WTC11 (cell line): ENCODE results near the gene NR4A3. TPM values are rescaled to one million over a fixed set of nuclear protein-coding genes. Genes with fewer than 3 reads are reported as not detected.
A peak's percentile ranks its signal among the peaks of the same experiment; 100 is the strongest.

Experiments
- ATAC-seq: fragments of 200-7000 bp; cut with Tn5 transposase; 2 replicates; pipeline ENCODE4 v1.10.0; 2021; ENCODE audit warnings: mild to moderate bottlenecking, moderate library complexity
- CTCF ChIA-PET: fragments of 300-600 bp; sonication (Branson Sonifier 250); formaldehyde crosslinking; loops from one replicate; lab custom pipeline; 2021; ENCODE audit warnings: antibody characterized with exemption; lab: Charles Lee
- POLR2A ChIA-PET: fragments of 350-600 bp; sonication (Branson Sonifier 250); formaldehyde crosslinking; loops from one replicate; lab custom pipeline; 2021; ENCODE audit warnings: antibody characterized with exemption; lab: Charles Lee
- DNase-seq: peaks from one replicate; pipeline ENCODE4 v3.0.0; 2021; ENCODE audit warnings: low spot score
- H3K27ac Mint-ChIP-seq: 2 replicates; pipeline ENCODE4 v1.8.0; 2021; ENCODE audit warnings: mixed read lengths
- H3K27me3 Mint-ChIP-seq: 2 replicates; pipeline ENCODE4 v1.8.0; 2021; ENCODE audit warnings: low read depth, mild to moderate bottlenecking, moderate library complexity, mixed read lengths
- H3K36me3 Mint-ChIP-seq: 2 replicates; pipeline ENCODE4 v1.8.0; 2021; ENCODE audit warnings: mixed read lengths
- H3K4me1 Mint-ChIP-seq: 2 replicates; pipeline ENCODE4 v1.8.0; 2022; ENCODE audit warnings: mixed read lengths
- H3K4me3 Mint-ChIP-seq: 2 replicates; pipeline ENCODE4 v1.8.0; 2021; ENCODE audit warnings: mild to moderate bottlenecking, moderate library complexity, mixed read lengths
- H3K9me3 Mint-ChIP-seq: 2 replicates; pipeline ENCODE4 v1.8.0; 2021; ENCODE audit warnings: mixed read lengths
- E2F5 ChIP-seq: sonication (generic); formaldehyde crosslinking; IDR thresholded peaks from 2 replicates; pipeline ENCODE4 v1.8.1; 2022; ENCODE audit warnings: mild to moderate bottlenecking, moderate library complexity, missing genetic modification reagents
- ETV6 ChIP-seq: sonication (generic); formaldehyde crosslinking; IDR thresholded peaks from 2 replicates; pipeline ENCODE4 v1.8.1; 2022; ENCODE audit warnings: mild to moderate bottlenecking, missing genetic modification reagents
- FOXP4 ChIP-seq: sonication (generic); formaldehyde crosslinking; IDR thresholded peaks from 2 replicates; pipeline ENCODE4 v1.8.0; 2022; ENCODE audit warnings: mild to moderate bottlenecking, missing genetic modification reagents
- MAX ChIP-seq: sonication (generic); formaldehyde crosslinking; IDR thresholded peaks from 2 replicates; pipeline ENCODE4 v1.8.0; 2022; ENCODE audit warnings: mild to moderate bottlenecking, missing genetic modification reagents
- MXD4 ChIP-seq: fragments of 250-450 bp; sonication (Bioruptor Pico); IDR thresholded peaks from 2 replicates; pipeline ENCODE4 v1.8.0; 2021; ENCODE audit warnings: mild to moderate bottlenecking, moderate library complexity, borderline replicate concordance
- MYBL2 ChIP-seq: sonication (generic); formaldehyde crosslinking; IDR thresholded peaks from 2 replicates; pipeline ENCODE4 v1.8.1; 2023; ENCODE audit warnings: mild to moderate bottlenecking, moderate library complexity, missing genetic modification reagents
- NR1H2 ChIP-seq: sonication (generic); formaldehyde crosslinking; IDR thresholded peaks from 2 replicates; pipeline ENCODE4 v1.9.0; 2021; ENCODE audit warnings: mild to moderate bottlenecking, moderate library complexity, missing genetic modification reagents
- OVOL2 ChIP-seq: fragments of 250-450 bp; sonication (Bioruptor Pico); IDR thresholded peaks from 2 replicates; pipeline ENCODE4 v1.9.0; 2021; ENCODE audit warnings: mild to moderate bottlenecking, borderline replicate concordance
- RELA ChIP-seq: sonication (generic); formaldehyde crosslinking; IDR thresholded peaks from 2 replicates; pipeline ENCODE4 v1.8.1; 2022; ENCODE audit warnings: missing genetic modification reagents, mild to moderate bottlenecking, borderline replicate concordance
- ZBTB43 ChIP-seq: sonication (generic); formaldehyde crosslinking; IDR thresholded peaks from 2 replicates; pipeline ENCODE4 v1.8.1; 2023; ENCODE audit warnings: mild to moderate bottlenecking, missing genetic modification reagents
- ZNF121 ChIP-seq: sonication (generic); formaldehyde crosslinking; IDR thresholded peaks from 2 replicates; pipeline ENCODE4 v1.8.0; 2023; ENCODE audit warnings: missing genetic modification reagents
- ZNF219 ChIP-seq: sonication (generic); formaldehyde crosslinking; IDR thresholded peaks from 2 replicates; pipeline ENCODE4 v1.8.0; 2023; ENCODE audit warnings: missing genetic modification reagents, mild to moderate bottlenecking, borderline replicate concordance
- ZNF281 ChIP-seq: sonication (generic); formaldehyde crosslinking; IDR thresholded peaks from 2 replicates; pipeline ENCODE4 v1.8.0; 2023; ENCODE audit warnings: mild to moderate bottlenecking, missing genetic modification reagents
- total RNA-seq: library from RNA; stranded (reverse); gene quantifications from 3 replicates; pipeline ENCODE4 v1.2.3, GENCODE V29; 2021
- TF ChIP-seq, protein P1 (sequence below): sonication (generic); formaldehyde crosslinking; IDR thresholded peaks from 2 replicates; pipeline ENCODE4 v1.8.1; 2023; ENCODE audit warnings: mild to moderate bottlenecking, missing genetic modification reagents, borderline replicate concordance
- TF ChIP-seq, protein P2 (sequence below): sonication (generic); formaldehyde crosslinking; IDR thresholded peaks from 2 replicates; pipeline ENCODE4 v1.8.1; 2022; ENCODE audit warnings: missing genetic modification reagents, borderline replicate concordance
- TF ChIP-seq, protein P3 (sequence below): sonication (generic); formaldehyde crosslinking; conservative IDR thresholded peaks from 2 replicates; pipeline ENCODE4 v1.8.1; 2022; ENCODE audit warnings: mild to moderate bottlenecking, missing genetic modification reagents

Gene NR4A3
- total RNA-seq, 1 experiment from 2014 or later: 0.57 TPM

DNA sequence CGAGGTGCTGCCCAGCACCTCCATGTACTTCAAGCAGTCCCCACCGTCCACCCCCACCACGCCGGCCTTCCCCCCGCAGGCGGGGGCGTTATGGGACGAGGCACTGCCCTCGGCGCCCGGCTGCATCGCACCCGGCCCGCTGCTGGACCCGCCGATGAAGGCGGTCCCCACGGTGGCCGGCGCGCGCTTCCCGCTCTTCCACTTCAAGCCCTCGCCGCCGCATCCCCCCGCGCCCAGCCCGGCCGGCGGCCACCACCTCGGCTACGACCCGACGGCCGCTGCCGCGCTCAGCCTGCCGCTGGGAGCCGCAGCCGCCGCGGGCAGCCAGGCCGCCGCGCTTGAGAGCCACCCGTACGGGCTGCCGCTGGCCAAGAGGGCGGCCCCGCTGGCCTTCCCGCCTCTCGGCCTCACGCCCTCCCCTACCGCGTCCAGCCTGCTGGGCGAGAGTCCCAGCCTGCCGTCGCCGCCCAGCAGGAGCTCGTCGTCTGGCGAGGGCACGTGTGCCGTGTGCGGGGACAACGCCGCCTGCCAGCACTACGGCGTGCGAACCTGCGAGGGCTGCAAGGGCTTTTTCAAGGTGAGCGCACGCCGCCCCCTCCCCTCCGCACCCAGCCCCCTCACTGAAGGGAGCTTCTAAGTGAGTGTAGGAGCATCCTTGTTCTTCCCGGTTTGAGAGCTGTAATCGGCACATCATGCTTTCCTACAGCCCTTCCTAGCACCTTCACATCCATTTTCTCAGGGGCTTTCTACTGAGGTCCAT is 6.9 kb downstream of the NR4A3 start (continued):
- TF ChIP-seq ZNF281 (CRISPR knock-in tag) (peak; percentile 97), FOXP4 (CRISPR knock-in tag) (peak; percentile 98), NR1H2 (CRISPR knock-in tag) (peak; percentile 59; the same call in 1 of the 2 replicates), MAX (CRISPR knock-in tag) (peak; percentile 99), ZNF219 (CRISPR knock-in tag) (peak; percentile 96), OVOL2 (CRISPR knock-in tag) (no peak), ZBTB43 (CRISPR knock-in tag) (peak; percentile 97), ZNF121 (CRISPR knock-in tag) (peak; percentile 78; the same call in 1 of the 2 replicates), MYBL2 (CRISPR knock-in tag) (peak; percentile 95; the same call in 1 of the 2 replicates), MXD4 (no peak)
- TF ChIP-seq, protein P1, sequence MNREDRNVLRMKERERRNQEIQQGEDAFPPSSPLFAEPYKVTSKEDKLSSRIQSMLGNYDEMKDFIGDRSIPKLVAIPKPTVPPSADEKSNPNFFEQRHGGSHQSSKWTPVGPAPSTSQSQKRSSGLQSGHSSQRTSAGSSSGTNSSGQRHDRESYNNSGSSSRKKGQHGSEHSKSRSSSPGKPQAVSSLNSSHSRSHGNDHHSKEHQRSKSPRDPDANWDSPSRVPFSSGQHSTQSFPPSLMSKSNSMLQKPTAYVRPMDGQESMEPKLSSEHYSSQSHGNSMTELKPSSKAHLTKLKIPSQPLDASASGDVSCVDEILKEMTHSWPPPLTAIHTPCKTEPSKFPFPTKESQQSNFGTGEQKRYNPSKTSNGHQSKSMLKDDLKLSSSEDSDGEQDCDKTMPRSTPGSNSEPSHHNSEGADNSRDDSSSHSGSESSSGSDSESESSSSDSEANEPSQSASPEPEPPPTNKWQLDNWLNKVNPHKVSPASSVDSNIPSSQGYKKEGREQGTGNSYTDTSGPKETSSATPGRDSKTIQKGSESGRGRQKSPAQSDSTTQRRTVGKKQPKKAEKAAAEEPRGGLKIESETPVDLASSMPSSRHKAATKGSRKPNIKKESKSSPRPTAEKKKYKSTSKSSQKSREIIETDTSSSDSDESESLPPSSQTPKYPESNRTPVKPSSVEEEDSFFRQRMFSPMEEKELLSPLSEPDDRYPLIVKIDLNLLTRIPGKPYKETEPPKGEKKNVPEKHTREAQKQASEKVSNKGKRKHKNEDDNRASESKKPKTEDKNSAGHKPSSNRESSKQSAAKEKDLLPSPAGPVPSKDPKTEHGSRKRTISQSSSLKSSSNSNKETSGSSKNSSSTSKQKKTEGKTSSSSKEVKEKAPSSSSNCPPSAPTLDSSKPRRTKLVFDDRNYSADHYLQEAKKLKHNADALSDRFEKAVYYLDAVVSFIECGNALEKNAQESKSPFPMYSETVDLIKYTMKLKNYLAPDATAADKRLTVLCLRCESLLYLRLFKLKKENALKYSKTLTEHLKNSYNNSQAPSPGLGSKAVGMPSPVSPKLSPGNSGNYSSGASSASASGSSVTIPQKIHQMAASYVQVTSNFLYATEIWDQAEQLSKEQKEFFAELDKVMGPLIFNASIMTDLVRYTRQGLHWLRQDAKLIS (CRISPR knock-in tag): no peak; the same call in 1 of the 2 replicates

DNA sequence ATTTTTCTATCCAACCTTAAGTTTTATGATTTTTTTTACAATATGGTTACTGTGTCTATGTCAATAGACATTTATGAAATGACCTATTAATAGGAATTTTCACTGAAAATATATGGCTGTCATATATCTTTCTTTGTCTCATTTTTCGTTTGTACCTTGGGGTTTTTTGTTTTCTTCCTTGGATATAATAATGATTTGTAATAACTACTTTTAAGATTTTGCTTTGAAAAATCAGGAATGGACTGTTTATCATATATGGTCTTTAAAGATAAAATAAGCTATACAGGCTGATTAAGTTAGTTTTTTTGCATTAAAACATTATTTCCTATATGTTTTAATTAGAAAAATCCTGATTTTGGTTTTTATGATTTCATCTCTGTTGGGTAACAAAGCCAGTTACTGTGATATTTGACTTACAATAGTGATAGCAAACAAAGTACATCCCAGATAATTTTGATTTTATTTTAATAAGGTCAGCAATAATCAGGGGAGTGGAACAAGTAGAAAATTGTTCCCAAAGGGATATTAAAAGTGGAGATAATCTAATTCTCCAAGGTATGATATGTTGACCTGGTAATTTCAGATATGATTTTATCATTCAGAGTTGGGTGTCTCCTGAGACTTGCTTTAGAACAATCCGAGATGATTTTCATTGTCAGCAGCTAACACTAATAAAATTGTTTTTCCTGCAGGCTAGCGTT is 10.3 kb downstream of the NR4A3 start:
- Mint-ChIP-seq H3K9me3 (no peaks in the 10 kb centered on the region), H3K4me3 (no peak overlapping the region), H3K36me3 (no peaks in the 10 kb centered on the region), H3K4me1 (peaks cover 19% of the 10 kb centered on the region), H3K27ac (no peak overlapping the region), H3K27me3 (peaks cover 45% of the 10 kb centered on the region)
- no peak for DNase-seq
- no peak for ATAC-seq
- ChIA-PET CTCF (no interaction called here), POLR2A (no interaction called here)
- TF ChIP-seq RELA (no peak), MXD4 (no peak), E2F5 (CRISPR knock-in tag) (no peak), ETV6 (CRISPR knock-in tag) (no peak), ZNF281 (CRISPR knock-in tag) (no peak), MAX (CRISPR knock-in tag) (no peak)
- TF ChIP-seq, protein P2, sequence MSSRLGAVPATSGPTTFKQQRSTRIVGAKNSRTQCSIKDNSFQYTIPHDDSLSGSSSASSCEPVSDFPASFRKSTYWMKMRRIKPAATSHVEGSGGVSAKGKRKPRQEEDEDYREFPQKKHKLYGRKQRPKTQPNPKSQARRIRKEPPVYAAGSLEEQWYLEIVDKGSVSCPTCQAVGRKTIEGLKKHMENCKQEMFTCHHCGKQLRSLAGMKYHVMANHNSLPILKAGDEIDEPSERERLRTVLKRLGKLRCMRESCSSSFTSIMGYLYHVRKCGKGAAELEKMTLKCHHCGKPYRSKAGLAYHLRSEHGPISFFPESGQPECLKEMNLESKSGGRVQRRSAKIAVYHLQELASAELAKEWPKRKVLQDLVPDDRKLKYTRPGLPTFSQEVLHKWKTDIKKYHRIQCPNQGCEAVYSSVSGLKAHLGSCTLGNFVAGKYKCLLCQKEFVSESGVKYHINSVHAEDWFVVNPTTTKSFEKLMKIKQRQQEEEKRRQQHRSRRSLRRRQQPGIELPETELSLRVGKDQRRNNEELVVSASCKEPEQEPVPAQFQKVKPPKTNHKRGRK: no peak
- TF ChIP-seq, protein P3, sequence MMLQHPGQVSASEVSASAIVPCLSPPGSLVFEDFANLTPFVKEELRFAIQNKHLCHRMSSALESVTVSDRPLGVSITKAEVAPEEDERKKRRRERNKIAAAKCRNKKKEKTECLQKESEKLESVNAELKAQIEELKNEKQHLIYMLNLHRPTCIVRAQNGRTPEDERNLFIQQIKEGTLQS (CRISPR knock-in tag): no peak
